Activated naive CD4-positive, alpha-beta T cell treated with anti-CD3 and anti-CD28 coated beads, Interleukin-2, amount 50 U/mL, for 24 hours (primary cell): ENCODE measurements around the gene COPS7A.

Experiments
- H3K27ac Mint-ChIP-seq: one replicate; pipeline ENCODE4 v1.8.0; 2021; ENCODE audit warnings: mild to moderate bottlenecking, mixed read lengths
- H3K27me3 Mint-ChIP-seq: one replicate; pipeline ENCODE4 v1.8.0; 2021; ENCODE audit warnings: mixed read lengths
- H3K36me3 Mint-ChIP-seq: one replicate; pipeline ENCODE4 v1.8.0; 2021; ENCODE audit warnings: mixed read lengths
- H3K4me1 Mint-ChIP-seq: one replicate; pipeline ENCODE4 v1.8.0; 2021; ENCODE audit warnings: mixed read lengths
- H3K4me3 Mint-ChIP-seq: one replicate; pipeline ENCODE4 v1.8.0; 2021; ENCODE audit warnings: mild to moderate bottlenecking, mixed read lengths
- H3K9me3 Mint-ChIP-seq: one replicate; pipeline ENCODE4 v1.8.0; 2021; ENCODE audit warnings: mixed read lengths

Gene COPS7A

DNA sequence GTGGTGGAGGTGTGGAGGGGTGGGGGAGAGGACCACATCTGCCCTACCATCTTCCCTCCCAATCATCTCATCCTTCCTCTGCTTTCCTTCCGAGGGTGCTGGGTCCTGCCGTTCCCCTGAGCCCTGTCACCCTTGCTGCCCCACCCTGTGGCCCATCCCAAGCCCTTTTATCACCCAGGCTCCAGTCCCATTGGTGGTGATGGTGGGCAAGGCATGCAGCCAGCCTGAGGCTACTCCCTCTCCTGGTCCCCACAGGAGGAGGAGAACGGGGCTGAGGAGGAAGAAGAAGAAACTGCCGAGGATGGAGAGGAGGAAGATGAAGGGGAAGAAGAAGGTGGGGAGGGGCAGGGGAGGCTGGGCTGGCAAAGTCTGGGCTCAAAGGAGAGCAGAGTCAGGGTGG, 45.8 kb downstream of the COPS7A start:
- H3K9me3 Mint-ChIP-seq, result no peaks in the 10 kb centered on the region
- H3K27me3 Mint-ChIP-seq, result peaks cover 15% of the 10 kb centered on the region
- peaks cover 62% of the 10 kb centered on the region for H3K4me1 Mint-ChIP-seq
- no peak overlapping the region for H3K27ac Mint-ChIP-seq
- H3K36me3 Mint-ChIP-seq, result no peaks in the 10 kb centered on the region
- no peak overlapping the region for H3K4me3 Mint-ChIP-seq

DNA sequence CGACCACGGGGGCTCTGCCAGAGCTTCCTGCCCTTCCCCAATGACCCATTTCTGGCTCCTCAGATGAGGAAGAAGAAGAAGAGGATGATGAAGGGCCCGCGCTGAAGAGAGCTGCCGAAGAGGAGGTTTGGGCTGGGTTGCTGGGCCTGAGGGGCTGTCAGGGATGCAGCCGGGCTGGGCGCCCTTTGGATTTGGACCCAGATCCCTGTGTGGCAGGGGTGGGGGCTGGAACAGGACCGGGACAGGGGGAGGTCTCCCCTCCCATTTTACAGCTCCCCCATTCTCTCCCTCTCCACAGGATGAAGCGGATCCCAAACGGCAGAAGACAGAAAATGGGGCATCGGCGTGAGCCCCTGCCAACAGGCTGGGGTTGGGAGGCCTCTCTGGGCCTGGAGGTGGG, 46.2 kb downstream of the COPS7A start:
- Mint-ChIP-seq H3K27ac (no peak overlapping the region), H3K36me3 (no peaks in the 10 kb centered on the region), H3K9me3 (no peaks in the 10 kb centered on the region), H3K4me1 (peaks cover 63% of the 10 kb centered on the region), H3K27me3 (peaks cover 13% of the 10 kb centered on the region), H3K4me3 (no peak overlapping the region)

DNA sequence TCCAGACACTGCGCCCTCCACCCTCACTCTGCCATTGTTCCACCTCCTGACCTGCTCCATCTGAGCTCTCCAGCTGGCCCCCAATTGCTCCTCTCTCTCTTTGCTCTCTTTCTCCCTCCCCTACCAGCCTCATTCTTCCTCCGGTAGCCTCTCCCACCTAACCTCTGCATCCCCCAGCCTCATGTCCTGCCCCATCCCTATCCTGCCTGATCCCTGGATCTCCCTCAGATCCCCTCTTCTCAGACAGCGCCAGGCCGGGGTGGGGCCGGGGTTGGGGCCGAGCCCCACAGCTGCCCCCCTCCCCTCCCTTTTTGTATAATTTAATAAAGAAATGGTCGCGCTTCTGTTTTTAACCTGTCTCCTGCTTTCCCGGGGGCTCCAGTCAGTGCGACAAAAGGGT, 46.8 kb downstream of the COPS7A start:
- no peaks in the 10 kb centered on the region for H3K9me3 Mint-ChIP-seq
- H3K4me1 Mint-ChIP-seq, result peaks cover 63% of the 10 kb centered on the region
- no peak overlapping the region for H3K27ac Mint-ChIP-seq
- peaks cover 8% of the 10 kb centered on the region for H3K27me3 Mint-ChIP-seq
- no peaks in the 10 kb centered on the region for H3K36me3 Mint-ChIP-seq
- no peak overlapping the region for H3K4me3 Mint-ChIP-seq

DNA sequence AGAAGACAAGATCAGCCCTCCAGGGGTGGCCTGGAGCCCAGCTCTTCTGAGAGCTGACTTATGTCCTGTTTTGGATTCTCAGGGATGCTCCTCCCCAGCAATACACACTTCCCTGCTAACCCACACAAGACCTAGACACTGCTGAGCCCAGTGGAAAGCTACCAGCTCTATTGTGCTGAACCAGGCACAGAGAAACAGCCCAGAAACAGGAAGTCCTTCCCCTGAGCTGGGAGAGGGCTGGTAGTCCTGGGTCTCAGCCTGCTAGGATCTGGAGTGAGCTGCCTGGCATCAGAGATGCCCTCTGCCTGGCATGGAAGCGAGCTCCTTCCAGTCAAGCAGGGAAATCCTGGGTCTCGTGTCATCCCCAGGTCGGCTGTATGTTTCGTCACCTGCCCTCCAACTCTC, 47.2 kb downstream of the COPS7A start:
- Mint-ChIP-seq H3K4me3 (no peak overlapping the region), H3K27me3 (peaks cover 7% of the 10 kb centered on the region), H3K9me3 (no peaks in the 10 kb centered on the region), H3K27ac (no peak overlapping the region), H3K4me1 (peaks cover 63% of the 10 kb centered on the region), H3K36me3 (no peaks in the 10 kb centered on the region)

DNA sequence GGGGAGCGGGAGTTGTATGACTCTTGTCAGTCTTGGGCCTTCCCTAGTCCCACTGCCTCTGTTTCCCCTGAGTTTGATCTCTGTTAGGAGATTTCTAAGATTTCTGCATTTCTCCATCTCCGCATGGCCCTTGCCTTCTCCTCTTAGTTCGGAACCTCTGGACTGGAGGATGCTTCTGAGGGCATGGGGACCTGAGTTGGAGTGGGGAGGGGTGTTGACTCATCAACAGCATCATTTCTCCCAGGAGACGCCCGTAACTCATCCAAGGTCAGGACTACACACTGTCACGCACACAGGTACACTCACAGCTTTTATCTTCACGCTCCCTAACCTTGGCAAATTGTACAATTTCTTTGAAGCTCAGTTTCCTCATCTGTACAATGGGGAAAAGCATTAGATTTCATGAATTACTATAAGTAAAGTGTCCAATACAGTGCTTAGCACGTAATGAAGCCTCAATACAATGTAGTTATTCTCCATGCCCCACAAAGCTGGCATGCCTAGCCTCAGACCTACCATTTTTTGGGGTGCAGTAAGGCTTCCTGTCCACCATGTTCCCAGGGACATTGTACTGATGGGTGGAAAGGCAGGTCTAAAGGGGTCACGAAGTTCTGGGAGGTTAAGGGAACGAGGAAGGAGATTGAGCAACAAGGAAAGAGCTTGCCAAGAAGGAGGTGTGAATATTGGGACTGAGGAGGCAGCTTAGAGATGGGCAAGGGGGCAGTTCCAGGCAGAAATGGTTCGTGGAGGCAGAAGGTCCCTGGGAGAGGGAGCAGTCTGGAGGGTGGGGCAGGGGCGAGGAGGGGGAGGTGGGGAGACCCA, 47.9 kb downstream of the COPS7A start:
- H3K36me3 Mint-ChIP-seq, result no peaks in the 10 kb centered on the region
- no peaks in the 10 kb centered on the region for H3K9me3 Mint-ChIP-seq
- peaks cover 66% of the 10 kb centered on the region for H3K4me1 Mint-ChIP-seq
- H3K27me3 Mint-ChIP-seq, result peaks cover 7% of the 10 kb centered on the region
- peak overlapping the region; percentile 49 for H3K4me3 Mint-ChIP-seq
- peak overlapping the region; percentile 32 for H3K27ac Mint-ChIP-seq

DNA sequence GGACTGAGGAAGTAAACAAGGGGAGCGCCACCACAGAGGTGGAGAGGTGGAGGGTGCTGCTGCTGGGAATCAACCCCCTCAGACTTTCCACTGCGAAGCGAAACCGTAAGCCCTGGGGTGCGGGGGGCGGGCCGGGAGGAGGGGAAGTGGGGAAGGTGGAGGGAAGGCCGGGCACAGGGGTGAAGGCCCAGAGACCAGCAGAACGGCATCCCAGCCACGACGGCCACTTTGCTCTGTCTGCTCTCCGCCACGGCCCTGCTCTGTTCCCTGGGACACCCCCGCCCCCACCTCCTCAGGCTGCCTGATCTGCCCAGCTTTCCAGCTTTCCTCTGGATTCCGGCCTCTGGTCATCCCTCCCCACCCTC, 48.5 kb downstream of the COPS7A start, which contains the start of gene LAG3:
TSS of gene LAG3 (plus strand) at position 190 of the 365 bp plus-strand sequence. CDS start 333 bp downstream, outside the sequence.
- Mint-ChIP-seq H3K9me3 (no peaks in the 10 kb centered on the region), H3K36me3 (no peaks in the 10 kb centered on the region), H3K4me1 (peaks cover 62% of the 10 kb centered on the region), H3K27ac (peak within 1 kb of the TSS; percentile 32), H3K4me3 (peak within 1 kb of the TSS; percentile 49), H3K27me3 (peaks cover 7% of the 10 kb centered on the region)

DNA sequence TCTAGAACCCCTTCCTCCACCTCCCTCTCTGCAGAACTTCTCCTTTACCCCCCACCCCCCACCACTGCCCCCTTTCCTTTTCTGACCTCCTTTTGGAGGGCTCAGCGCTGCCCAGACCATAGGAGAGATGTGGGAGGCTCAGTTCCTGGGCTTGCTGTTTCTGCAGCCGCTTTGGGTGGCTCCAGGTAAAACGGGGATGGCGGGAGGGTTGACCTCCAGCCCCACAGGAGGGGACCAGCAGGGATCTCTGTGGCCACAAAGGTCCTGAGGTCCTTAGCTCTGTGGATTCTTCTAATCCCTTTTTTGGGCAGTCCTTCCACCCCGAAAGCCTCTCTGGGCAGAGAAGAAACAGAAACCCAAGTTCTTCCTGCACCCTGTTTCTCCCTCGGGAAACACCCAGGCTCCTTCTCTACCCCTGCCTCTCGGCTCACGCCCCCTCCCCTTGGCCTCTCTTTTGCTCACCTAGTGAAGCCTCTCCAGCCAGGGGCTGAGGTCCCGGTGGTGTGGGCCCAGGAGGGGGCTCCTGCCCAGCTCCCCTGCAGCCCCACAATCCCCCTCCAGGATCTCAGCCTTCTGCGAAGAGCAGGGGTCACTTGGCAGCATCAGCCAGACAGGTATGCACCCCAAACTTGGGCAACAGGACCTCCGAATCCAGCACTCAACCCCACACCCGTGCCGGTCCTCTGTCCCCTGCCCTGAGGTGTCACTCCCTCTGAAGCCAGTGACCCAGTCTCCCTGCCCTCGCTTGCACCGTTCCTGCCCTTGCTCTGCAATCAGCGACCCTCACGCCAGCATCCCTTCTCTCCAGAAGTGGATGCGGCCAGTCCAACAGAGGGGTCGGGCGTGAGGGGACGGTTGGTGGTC, 49.1 kb downstream of the COPS7A start:
- Mint-ChIP-seq H3K4me3 (peak overlapping the region; percentile 49), H3K27me3 (peaks cover 3% of the 10 kb centered on the region), H3K4me1 (peaks cover 59% of the 10 kb centered on the region), H3K9me3 (no peaks in the 10 kb centered on the region), H3K36me3 (no peaks in the 10 kb centered on the region), H3K27ac (peak overlapping the region; percentile 30)

DNA sequence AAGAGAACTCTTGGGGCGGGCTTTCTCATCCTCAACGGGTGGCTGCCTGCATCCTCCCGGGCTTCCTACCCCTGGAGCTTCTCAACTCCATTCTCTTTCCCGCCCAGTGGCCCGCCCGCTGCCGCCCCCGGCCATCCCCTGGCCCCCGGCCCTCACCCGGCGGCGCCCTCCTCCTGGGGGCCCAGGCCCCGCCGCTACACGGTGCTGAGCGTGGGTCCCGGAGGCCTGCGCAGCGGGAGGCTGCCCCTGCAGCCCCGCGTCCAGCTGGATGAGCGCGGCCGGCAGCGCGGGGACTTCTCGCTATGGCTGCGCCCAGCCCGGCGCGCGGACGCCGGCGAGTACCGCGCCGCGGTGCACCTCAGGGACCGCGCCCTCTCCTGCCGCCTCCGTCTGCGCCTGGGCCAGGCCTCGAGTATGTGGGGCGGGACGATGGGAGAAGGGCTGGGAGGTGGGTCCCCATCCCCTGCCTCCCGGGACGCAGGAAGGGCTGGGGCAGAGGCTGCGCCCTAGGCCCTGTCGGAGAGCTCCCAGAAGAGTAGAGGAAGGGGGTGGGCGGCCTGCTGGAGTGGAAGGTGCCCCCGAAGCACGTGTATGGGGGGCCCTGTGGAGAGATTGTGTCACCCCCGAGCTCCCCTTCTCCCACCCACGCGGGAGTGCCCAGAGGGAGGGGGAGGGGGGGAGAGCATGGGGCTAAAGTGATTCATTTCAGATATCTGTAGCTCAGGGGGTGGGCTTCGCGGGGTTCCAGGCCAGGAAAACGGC, 49.9 kb downstream of the COPS7A start:
- Mint-ChIP-seq H3K4me3 (peak overlapping the region; percentile 70), H3K4me1 (peaks cover 65% of the 10 kb centered on the region), H3K27me3 (peaks cover 2% of the 10 kb centered on the region)

DNA sequence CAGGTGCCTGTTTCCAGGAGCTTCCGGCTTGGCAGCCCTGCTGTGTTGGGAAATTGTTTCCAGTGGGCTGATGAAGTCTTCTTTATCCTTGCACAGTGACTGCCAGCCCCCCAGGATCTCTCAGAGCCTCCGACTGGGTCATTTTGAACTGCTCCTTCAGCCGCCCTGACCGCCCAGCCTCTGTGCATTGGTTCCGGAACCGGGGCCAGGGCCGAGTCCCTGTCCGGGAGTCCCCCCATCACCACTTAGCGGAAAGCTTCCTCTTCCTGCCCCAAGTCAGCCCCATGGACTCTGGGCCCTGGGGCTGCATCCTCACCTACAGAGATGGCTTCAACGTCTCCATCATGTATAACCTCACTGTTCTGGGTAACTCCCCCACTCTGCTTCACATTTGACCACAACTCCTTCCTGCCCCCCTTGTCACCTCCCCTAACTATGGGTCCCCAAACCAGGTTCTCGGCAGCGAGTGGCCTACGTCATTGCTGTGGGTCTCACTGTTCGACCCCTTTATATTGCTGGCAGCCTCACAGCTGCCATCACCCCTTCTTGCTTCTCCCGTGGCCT, 50.7 kb downstream of the COPS7A start:
- H3K4me3 Mint-ChIP-seq, result peak overlapping the region; percentile 73
- H3K36me3 Mint-ChIP-seq, result no peaks in the 10 kb centered on the region
- no peaks in the 10 kb centered on the region for H3K9me3 Mint-ChIP-seq
- H3K27ac Mint-ChIP-seq, result peak overlapping the region; percentile 71
- H3K27me3 Mint-ChIP-seq, result no peaks in the 10 kb centered on the region
- H3K4me1 Mint-ChIP-seq, result peaks cover 72% of the 10 kb centered on the region

More for the DNA sequence above, 49.9 kb downstream of the COPS7A start:
- no peaks in the 10 kb centered on the region for H3K9me3 Mint-ChIP-seq
- no peaks in the 10 kb centered on the region for H3K36me3 Mint-ChIP-seq
- H3K27ac Mint-ChIP-seq, result peak overlapping the region; percentile 51

DNA sequence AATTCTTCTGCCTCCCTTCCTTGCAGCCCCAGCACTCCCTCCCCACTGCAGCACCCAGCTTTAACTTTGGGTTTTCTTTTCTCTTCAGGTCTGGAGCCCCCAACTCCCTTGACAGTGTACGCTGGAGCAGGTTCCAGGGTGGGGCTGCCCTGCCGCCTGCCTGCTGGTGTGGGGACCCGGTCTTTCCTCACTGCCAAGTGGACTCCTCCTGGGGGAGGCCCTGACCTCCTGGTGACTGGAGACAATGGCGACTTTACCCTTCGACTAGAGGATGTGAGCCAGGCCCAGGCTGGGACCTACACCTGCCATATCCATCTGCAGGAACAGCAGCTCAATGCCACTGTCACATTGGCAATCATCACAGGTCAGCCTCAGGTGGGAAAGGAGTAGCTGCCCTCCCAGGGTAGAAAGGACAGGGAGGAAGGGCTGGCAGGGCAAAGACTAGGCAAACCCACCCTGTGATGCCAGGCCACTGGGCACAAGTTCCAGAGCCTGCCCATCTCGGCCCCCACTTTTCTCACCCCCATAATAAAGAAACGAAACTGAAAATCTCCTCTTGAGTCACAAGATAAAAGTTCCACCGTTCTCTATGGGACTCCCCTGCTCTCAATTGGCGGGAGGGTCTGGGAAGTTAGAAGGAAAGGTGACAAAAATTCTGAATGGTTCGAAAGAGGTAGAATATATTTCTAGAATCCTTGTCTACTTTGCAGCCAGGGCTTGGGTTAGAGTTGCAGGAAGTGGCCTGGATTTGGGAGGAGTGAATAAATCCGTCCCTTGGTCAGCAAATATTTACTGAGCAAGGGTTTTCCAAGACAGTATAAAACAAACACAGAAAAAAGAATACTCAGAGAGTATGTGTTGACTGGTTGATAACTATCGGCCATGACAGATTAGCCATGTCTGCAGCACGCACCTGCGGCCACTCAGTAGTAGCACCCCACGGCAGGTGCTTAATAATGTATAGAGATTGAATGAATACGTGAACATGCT, 51.6 kb downstream of the COPS7A start:
- Mint-ChIP-seq H3K27me3 (no peaks in the 10 kb centered on the region), H3K4me1 (peaks cover 80% of the 10 kb centered on the region), H3K27ac (peak overlapping the region; percentile 71), H3K36me3 (no peaks in the 10 kb centered on the region), H3K9me3 (no peaks in the 10 kb centered on the region), H3K4me3 (peak overlapping the region; percentile 73)

DNA sequence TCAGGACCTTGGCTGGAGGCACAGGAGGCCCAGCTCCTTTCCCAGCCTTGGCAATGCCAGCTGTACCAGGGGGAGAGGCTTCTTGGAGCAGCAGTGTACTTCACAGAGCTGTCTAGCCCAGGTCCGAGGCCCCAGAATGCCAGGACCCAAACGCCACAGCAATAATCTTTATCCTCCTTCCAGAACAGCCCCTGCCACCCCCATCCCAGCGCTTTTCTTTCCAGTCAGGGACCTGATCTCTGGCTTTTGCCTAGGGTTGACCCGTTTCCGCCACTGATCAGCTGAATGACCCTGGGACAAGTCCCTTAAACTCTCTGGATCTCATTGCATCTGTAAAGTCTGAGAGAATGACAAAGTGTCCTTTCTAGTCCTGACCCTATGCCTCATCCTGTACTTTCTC, 53.5 kb downstream of the COPS7A start:
- Mint-ChIP-seq H3K9me3 (no peaks in the 10 kb centered on the region), H3K27me3 (no peaks in the 10 kb centered on the region), H3K36me3 (no peaks in the 10 kb centered on the region), H3K27ac (no peak overlapping the region), H3K4me3 (no peak overlapping the region), H3K4me1 (peaks cover 72% of the 10 kb centered on the region)

DNA sequence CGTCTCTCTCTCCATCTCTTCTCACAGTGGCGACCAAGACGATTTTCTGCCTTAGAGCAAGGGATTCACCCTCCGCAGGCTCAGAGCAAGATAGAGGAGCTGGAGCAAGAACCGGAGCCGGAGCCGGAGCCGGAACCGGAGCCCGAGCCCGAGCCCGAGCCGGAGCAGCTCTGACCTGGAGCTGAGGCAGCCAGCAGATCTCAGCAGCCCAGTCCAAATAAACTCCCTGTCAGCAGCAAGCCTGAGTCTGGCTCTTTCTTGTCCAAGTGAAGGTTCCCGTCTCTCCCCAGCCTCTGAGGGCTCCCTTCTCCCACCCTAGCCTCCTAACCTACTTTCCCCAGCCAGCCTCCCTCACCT, 54.3 kb downstream of the COPS7A start:
- Mint-ChIP-seq H3K4me3 (peak overlapping the region; percentile 89), H3K27me3 (no peaks in the 10 kb centered on the region), H3K4me1 (peaks cover 72% of the 10 kb centered on the region), H3K27ac (peak overlapping the region; percentile 92), H3K36me3 (no peaks in the 10 kb centered on the region), H3K9me3 (no peaks in the 10 kb centered on the region)

DNA sequence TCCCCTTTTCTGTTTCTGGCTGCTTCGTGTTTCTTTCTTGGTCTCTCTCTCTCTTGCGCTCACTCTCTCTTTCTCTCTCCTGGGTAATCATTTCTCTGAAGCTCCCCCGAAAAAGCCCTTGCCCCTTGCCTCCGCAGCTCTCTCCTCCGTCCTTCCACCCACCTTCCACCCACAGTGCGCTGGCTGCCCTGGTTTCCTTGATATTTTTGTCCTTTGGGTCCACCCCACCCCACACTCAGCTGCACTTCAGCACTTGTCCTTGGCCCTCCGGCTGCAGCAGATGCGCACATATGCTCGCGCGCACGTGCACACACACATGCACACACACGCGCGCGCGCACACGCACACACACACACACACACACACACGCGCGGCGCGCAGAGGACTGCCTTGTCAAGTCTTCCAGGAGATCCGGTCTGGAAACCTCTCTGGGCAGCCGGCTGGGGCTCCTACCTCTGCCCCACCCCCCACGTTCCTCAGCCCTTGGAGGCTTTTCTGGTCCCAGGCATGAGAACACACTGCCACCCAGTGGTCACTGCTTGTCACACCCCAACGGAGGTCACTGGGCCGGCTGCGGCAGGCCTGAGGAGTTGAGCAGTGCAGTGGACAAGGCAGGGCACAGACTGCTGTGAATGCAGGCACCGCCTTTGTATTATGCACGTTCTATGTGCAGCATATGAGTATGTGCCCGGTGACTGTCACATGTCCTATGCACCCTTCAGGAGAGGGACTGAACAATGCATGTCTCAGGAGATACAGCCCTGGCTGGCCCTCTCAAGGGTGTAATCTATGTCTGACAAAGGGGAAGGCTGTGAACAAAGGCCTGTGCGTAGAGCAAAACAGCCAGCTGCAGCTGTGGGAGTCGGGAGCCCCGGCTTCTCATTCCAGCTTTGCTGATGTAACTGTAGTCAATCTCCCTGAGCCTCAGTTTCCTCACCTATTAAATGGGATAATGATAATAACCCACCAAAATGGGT, 55.0 kb downstream of the COPS7A start:
- no peaks in the 10 kb centered on the region for H3K27me3 Mint-ChIP-seq
- H3K4me3 Mint-ChIP-seq, result peak overlapping the region; percentile 89
- H3K9me3 Mint-ChIP-seq, result no peaks in the 10 kb centered on the region
- peak overlapping the region; percentile 92 for H3K27ac Mint-ChIP-seq
- H3K36me3 Mint-ChIP-seq, result no peaks in the 10 kb centered on the region
- H3K4me1 Mint-ChIP-seq, result peaks cover 76% of the 10 kb centered on the region
